WI38 (cell line): Measurements from ENCODE around the gene RNU5D-1.

Source experiments
- H3K4me3 ChIP-seq: 2 replicates; pipeline ENCODE4 v1.5.1; 2011; ENCODE audit warnings: low read depth, mild to moderate bottlenecking, control low read depth, low read length
- CTCF ChIP-seq: IDR thresholded peaks from 2 replicates; pipeline ENCODE4 v1.5.1; 2012; ENCODE audit warnings: low read depth, mild to moderate bottlenecking, control low read depth, low read length

The RNU5D-1 gene

GRCh38 chr1:44698138-44698537 is 32.8 kb downstream of the RNU5D-1 start:
- TF ChIP-seq CTCF: no peak
- no peak overlapping the region for H3K4me3 ChIP-seq

GRCh38 chr1:44696789-44697345 is 34.1 kb downstream of the RNU5D-1 start:
- H3K4me3 ChIP-seq: no peak overlapping the region
- no peak for TF ChIP-seq CTCF

GRCh38 chr1:44696101-44696500 is 34.9 kb downstream of the RNU5D-1 start:
- no peak for TF ChIP-seq CTCF
- H3K4me3 ChIP-seq: no peak overlapping the region

- no peak for TF ChIP-seq CTCF
- no peak overlapping the region for H3K4me3 ChIP-seq
Observed at GRCh38 chr1:44695671-44696070, 35.3 kb downstream of the RNU5D-1 start.

GRCh38 chr1:44694863-44695478 is 36.0 kb downstream of the RNU5D-1 start:
- no peak for TF ChIP-seq CTCF
- H3K4me3 ChIP-seq: no peak overlapping the region

- no peak overlapping the region for H3K4me3 ChIP-seq
- no peak for TF ChIP-seq CTCF
Observed at GRCh38 chr1:44693900-44694299, 37.1 kb downstream of the RNU5D-1 start.

GRCh38 chr1:44693159-44693558 is 37.8 kb downstream of the RNU5D-1 start:
- H3K4me3 ChIP-seq: no peak overlapping the region
- TF ChIP-seq CTCF: no peak
